ENCODE results near the gene S100A13. TPM values are rescaled to one million over a fixed set of nuclear protein-coding genes. Genes with fewer than 3 reads are reported as not detected.

S100A13 gene
- total RNA-seq, 1 experiment from 2014 or later = 155 TPM

DNA sequence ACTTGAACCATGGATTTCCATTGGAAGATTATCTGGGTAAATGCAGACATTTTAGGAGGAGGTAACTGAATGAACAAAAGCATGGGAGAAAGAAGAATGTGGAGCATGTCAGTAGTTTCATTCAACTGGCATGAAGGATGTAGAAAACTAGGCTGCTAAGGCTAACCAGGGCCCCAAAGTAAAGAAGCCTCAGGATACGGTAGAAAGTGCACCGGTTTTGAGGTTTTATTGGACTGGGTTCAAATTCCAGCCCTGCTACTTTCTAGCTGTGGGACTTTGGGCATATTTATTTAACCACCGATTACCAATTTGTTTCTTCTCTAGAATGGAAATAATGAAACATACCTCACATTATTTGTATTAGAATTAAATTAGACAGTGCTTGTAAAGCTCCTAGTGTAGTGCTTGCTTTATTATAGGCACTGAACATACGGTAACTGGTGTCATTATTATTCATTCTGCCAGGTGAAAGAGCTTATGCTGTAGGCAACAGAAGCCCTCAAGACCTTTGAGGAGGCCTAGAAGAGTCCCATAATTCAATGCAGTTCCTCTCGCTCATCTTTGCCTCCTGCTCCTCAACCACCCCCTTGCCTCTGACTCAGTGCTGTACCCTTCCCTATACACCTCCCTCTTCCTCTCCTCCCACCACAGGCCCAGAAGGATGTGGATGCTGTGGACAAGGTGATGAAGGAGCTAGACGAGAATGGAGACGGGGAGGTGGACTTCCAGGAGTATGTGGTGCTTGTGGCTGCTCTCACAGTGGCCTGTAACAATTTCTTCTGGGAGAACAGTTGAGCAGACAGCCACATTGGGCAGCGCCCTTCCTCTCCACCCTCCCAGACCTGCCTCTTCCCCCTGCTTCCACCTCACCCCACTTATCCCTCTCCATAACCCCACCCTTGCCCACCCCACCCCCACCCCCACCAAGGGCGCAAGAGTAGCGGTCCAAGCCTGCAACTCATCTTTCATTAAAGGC, 4.0 kb upstream of the S100A13 start:
- in situ Hi-C loops (cut with HindIII; ENCODE audit: low pct_unique_long_range_greater_than_20kb, low sequenced_read_pairs) = no loop called here
- DNase-seq (ENCODE audit: low read depth) = no peak

DNA sequence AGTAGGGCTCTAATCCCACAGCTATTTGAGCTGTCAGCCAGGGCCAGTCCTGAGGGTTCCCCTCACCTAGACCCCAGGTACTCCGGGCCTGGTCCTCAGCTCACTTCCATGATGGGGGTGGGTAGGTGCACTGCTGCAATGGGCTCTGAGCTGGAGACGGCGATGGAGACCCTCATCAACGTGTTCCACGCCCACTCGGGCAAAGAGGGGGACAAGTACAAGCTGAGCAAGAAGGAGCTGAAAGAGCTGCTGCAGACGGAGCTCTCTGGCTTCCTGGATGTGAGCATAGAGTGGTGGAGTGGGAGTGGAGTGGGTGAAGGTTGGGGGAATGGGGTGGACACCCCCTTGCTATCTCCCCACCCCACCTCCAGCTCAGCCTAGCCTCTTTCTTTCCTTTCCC, 3.1 kb upstream of the S100A13 start:
- in situ Hi-C loops (cut with HindIII; ENCODE audit: low pct_unique_long_range_greater_than_20kb, low sequenced_read_pairs) = no loop called here
- no peak for DNase-seq (ENCODE audit: low read depth)

DNA sequence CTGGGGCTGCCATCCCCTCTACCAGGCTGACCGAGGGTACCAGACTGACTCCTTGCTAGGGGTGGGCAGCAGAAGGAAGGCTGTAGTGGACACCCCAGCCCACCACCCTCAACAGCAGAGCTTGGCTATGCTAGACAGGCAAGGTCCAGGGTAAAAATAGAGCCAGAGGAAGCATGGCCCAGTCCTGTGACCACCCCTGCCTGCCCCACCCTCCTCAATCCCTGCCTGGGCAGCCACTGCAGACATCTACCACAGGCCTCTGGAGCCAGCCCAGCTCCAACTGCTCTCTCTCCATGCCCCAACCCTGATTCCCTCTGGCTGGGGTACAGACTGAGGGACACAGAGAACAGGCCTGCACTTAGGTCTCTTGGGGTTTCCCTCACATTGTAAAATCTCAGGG, 2.7 kb upstream of the S100A13 start:
- in situ Hi-C loops (cut with HindIII; ENCODE audit: low pct_unique_long_range_greater_than_20kb, low sequenced_read_pairs) = no loop called here

DNA sequence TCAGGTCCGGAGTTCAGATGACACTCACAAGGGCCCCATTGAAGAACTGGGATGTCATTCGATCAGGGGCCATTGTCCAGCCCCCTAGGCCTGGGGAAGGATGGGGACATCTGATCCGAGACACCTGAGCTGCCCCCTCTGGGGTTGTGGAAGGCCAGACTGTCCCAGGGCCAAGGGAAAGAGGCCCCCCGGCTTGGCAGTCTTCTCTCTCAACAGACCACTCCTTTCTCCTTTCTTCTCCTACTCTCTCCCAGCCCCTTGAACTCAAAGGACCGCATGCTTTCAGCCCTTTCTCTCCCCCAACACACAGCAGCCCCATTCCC, 2.0 kb upstream of the S100A13 start:
- DNase-seq (ENCODE audit: low read depth) = no peak
- in situ Hi-C loops (cut with HindIII; ENCODE audit: low pct_unique_long_range_greater_than_20kb, low sequenced_read_pairs) = no loop called here

More for the DNA sequence above, 2.7 kb upstream of the S100A13 start:
- no peak for DNase-seq (ENCODE audit: low read depth)

DNA sequence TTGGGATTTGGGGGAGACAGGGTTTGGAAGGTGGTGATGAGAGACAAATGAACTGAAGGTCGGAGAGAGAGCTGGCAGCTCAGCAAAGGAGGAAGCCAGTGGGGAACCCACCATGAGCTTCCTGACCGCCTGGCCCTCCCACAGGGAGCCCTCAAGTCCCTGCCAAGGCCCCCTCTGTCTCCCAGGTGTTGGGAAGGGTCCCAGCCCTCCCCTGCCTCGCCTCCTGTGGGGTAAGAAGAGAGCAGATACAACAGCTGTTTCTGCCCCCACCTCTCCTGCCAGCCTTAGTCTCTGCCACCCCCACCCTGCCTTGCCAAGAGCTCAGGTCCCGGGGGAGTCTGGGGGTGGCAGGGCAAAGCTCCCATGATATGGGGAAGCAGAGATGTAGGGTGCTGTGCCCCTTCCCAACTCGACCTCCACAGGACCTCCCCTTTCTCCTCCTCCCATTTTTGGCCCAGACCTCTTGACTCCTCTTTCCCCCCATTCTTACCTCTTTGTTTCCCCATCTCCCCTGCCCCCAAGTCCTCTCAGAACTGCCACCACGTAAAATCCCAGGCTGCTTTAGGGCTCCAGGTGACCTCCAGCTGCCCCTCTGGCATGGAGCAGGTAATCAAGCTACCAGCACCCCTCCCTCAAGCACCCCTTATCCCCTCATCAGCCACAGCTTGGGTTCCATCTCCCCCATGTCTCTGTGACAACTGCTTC, 1.5 kb upstream of the S100A13 start:
- no peak for DNase-seq (ENCODE audit: low read depth)
- in situ Hi-C loops (cut with HindIII; ENCODE audit: low pct_unique_long_range_greater_than_20kb, low sequenced_read_pairs) = no loop called here

DNA sequence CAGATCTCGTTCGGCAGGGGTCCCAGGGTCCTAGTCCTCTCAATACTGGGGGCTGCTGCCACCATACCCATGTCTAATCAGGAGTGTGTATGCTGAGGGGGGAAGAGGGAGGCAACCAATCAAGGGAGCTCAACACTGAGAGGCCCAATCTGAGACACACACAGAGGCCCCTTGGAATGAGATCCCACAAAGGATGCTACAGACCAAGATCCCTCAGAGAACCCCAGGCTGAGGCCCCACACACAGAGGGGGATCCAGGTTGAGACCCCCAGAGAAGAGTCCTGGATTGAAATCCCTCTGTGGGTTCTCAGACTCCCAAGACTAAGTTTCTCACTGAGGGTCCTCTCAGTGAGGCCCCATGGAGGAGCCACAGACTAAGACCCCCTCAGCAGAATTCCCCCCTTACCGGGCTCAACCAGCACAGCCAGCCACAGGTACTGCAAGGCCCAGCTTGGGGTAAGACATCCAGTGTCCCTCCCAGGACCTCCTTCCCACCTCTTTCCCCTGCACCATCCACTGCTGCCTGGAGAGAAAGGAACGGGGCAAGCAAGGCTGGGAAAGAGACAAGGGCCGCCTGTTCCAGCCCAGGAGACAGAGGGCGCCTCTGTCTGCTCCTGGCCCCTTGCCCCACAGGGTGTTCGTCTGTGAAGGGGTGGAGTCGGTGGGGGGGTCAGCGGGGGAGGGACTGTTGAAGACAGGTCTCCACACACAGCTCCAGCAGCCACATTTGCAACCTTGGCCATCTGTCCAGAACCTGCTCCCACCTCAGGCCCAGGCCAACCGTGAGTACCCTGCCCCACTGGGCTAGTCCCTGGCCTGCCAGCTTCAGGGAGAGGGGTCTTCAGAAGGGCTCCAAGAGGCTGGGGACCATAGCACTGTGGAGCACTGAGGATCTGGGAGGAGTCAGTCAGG, 666 bp upstream of the S100A13 start, which contains the start of gene S100A1:
Gene S100A1, plus strand, starts transcription at position 720 of the 912 bp plus-strand sequence. CDS start 2,088 bp downstream, outside the sequence.
- DNase-seq (ENCODE audit: low read depth) = no peak
- in situ Hi-C loops (cut with HindIII; ENCODE audit: low pct_unique_long_range_greater_than_20kb, low sequenced_read_pairs) = no loop called here

DNA sequence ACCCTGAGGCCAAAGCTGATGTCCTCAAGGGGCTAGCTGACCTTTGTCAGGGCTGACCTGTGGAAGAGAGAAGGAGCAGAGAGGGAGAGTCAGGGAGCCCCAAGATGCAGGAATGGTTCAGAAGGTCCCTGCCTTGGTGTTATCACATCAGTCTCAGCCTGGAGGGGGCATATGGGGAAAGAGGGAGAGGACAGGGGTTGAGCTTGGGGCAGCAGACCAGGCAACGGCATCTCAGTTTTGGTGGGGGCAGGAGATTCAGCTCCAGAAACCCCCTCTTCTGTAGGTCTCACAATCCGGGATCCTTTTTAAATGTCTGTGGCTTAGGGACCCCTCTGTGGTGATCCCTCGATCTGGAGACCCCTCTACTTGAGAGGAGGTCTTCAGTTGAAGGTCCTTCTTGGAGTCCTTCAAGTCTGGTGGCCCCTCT, 815 bp downstream of the S100A13 start:
- DNase-seq (ENCODE audit: low read depth) = no peak
- in situ Hi-C loops (cut with HindIII; ENCODE audit: low pct_unique_long_range_greater_than_20kb, low sequenced_read_pairs) = no loop called here

DNA sequence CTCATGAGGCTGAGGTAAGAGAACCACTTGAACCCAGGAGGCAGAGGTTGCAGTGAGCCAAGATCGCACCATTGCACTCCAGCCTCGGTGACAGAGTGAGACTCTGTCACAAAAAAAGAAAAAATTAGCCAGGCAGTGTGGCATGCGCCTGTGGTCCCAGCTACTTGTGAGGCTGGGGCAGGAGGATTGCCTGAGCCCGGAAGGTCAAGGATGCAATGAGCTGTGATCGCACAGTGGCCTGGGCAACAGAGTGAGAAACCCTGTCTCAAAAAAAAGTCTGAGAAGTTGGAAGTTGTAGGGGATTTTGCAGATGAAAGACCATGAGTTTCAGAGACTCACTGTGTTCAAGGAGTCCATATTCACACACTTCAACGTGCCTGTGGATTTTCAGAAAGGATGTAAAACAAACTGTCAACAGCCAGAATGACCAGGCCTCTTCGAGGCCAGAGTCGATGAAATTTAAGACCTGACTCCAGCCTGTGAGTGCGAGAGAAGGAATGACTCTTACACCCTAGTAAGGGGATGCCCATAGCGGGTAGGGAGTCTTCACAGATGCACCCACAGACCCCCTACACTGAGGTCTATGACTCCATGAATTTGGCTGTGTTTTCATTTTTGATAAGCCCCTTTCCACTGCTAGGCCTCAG, 2.2 kb downstream of the S100A13 start:
- in situ Hi-C loops (cut with HindIII; ENCODE audit: low pct_unique_long_range_greater_than_20kb, low sequenced_read_pairs) = no loop called here

DNA sequence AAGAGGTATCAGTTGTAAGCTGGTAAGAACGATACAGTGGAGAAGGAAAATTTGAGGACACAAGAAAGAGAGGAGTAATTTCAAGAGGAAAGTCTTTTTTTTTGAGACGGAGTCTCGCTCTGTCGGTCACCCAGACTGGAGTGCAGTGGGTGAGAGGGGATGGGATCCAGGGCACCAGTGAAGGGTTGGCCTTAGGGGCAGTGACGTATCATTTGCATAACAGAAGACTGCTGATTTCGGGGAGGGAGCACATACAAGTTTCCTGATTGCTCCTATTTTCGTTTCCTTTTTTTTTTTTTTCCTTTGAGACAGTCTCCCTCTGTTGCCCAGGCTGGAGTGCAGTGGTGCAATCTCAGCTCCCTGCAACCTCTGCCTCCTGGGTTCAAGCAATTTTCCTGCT, 4.2 kb downstream of the S100A13 start:
- in situ Hi-C loops (cut with HindIII; ENCODE audit: low pct_unique_long_range_greater_than_20kb, low sequenced_read_pairs) = no loop called here
- no peak for DNase-seq (ENCODE audit: low read depth)

More for the DNA sequence above, 2.2 kb downstream of the S100A13 start:
- DNase-seq (ENCODE audit: low read depth) = no peak

DNA sequence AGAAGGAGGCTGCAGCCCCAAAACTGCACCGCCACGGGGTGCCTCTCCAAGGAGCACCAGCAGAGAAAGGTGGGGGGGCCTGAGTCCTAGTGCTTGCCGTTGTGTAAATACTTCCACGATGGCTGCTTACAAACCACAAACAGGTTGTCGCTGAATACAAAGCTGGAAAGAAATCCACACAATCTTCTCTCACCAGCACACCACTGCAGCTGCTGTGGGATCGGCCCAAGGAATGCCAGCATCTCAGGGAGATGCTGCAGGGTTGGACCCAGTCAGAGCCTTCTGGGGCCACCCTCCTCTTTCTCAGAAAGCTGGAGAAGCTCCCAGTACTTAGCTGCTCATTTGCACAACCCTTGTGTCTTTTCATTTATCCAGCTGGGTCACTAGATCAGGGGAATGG, 8.1 kb downstream of the S100A13 start:
- in situ Hi-C loops (cut with HindIII; ENCODE audit: low pct_unique_long_range_greater_than_20kb, low sequenced_read_pairs) = no loop called here
- DNase-seq (ENCODE audit: low read depth) = no peak

DNA sequence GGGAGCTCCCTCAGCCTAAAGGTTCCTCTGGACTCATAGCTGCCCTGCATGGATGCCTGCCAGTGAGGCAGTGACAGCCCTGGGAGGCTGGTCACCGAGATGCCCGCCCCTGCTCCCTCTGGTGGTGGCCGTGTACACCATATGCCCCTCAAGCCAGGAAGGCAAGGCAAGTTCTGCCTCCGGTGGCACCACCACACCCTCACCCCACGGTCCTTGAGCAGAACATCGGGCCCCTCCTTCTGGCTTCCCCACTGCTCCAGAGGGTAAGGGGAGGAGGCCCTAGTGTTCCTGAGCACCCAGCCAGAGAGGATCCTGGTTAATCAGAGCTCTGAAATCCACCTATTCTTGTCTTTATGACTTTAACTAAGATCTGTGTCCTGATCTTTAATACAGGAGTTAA, 9.6 kb downstream of the S100A13 start:
- peak; percentile 67 for DNase-seq (ENCODE audit: low read depth)

DNA sequence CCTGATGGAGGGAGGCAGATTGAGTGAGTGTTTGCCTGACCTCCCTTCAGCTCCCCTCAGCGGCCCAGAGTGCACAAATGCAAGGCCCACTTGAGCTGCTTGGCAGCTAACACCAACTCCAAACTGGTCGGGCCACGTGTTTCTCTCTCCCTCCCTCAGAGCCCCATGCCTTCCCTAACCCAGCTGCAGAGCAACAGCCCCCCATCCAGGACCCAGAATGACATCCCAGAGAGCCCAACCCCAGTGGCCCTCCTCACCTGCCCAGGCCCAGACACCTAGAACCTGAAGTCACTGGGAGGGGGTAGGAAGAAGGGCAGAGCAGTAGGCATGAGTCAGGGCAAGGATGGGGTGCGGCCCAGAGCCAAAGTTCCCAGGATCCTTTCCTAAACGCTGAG, 10.4 kb downstream of the S100A13 start:
- DNase-seq (ENCODE audit: low read depth) = no peak
- in situ Hi-C loops (cut with HindIII; ENCODE audit: low pct_unique_long_range_greater_than_20kb, low sequenced_read_pairs) = no loop called here

More for the DNA sequence above, 9.6 kb downstream of the S100A13 start:
- in situ Hi-C loops (cut with HindIII; ENCODE audit: low pct_unique_long_range_greater_than_20kb, low sequenced_read_pairs) = no loop called here

DNA sequence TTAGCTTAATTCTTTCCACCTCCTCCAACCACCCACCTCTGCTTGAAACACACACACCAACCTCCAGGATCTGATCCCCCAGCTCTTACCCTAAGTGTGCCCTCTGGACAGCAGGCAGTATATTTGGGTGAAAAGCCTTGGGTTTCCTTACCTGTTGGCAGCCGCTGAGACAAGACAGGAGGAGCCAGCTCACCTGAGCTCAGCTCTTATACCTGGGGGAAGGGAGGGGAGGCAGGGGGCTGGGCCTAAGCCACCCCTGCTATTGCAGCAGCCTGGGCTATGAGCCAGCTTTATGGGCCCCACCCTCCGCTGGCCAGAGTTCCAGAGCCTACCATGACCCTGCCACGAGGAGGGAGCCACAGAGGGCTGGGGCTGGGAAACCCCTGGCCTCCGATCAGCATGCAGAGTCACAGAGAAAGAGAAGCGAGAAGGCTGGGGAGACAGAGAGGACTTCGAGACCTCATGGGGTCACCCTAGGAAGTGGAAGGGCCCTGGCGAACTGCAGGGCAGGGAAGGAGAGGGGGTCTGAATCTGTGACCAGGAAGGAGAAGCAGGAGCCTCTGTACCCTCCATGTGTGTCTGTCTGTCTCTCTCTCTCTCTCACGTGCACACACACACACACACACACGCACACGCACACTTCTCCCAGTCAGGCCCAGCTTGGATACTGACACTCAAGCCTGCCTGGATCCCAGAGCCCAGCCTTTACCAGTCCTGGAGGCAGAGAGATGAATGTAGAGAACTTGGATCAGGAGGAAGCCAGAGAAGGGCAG, 11.0 kb downstream of the S100A13 start, which contains the start of gene S100A14:
Gene S100A14, minus strand, starts transcription at position 182 of the 773 bp plus-strand sequence. CDS start 467 bp downstream, outside the sequence.
- in situ Hi-C loops (cut with HindIII; ENCODE audit: low pct_unique_long_range_greater_than_20kb, low sequenced_read_pairs) = no loop called here
- no peak for DNase-seq (ENCODE audit: low read depth)

DNA sequence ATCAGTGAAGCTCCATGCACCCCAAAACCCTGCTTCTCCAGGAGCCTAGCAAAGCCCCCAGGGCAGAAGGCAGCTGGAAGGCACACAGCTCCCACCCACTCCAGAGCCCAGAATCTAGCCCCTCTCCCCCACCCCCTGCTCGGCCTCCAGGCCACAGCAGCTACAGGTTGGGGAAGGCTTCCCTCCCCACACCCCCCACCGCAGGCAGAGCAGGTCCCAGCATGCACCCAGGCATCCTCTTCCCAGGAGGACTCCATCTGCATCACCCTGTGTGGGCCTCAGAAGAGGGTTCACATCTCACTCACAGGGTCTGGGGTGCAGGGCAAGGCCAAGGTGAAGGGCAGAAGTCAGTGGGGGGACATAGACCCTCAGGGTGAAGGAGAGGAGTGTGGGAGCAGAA, 11.9 kb downstream of the S100A13 start:
- in situ Hi-C loops (cut with HindIII; ENCODE audit: low pct_unique_long_range_greater_than_20kb, low sequenced_read_pairs) = no loop called here
- DNase-seq (ENCODE audit: low read depth) = no peak

DNA sequence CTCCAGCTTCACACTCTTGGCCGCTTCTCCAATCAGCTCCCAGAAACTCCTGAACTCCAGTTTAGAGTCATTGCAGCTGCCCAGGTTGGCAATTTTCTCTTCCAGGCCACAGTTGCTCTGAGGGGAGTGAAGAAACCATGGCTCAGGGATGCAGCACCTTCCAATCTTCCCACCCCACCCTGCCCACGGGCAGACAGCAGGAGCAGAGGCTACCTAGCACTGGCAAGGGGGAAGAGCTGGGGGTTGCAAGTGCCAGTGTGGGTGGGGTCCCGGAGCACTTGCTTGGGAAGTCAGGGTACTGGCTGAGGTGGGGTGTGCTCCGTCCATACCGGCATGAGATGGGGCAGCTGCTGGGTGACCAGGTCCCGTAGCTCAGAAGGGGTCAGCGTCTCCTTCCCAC, 12.4 kb downstream of the S100A13 start:
- in situ Hi-C loops (cut with HindIII; ENCODE audit: low pct_unique_long_range_greater_than_20kb, low sequenced_read_pairs) = no loop called here
- no peak for DNase-seq (ENCODE audit: low read depth)

DNA sequence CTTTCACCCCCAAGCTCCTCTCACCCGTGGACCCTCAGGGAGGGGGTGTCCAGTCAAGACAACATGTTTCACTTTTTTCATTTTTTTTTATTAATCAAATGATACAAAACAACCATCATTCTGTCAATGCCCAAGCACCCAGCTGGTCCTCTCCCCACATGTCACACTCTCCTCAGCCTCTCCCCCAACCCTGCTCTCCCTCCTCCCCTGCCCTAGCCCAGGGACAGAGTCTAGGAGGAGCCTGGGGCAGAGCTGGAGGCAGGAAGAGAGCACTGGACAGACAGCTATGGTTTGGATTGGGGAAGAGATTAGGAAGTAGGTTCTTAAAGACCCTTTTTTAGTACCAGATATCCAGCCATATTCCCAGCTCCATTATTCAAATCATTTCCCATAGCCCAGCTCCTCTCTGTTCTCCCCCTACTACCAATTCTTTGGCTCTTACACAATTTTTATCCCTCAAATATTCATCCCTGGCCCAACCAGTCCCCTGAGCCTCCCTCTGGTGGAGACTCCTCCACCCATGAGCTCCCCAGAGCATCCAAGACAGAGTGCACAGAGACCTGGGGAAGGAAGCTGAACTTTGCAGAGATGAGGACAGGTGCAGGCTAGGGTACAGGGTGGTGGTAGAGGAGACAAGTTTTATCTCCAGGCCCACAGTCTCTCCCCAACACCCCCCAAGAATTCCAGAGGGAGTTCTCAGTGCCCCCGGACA, 13.0 kb downstream of the S100A13 start:
- in situ Hi-C loops (cut with HindIII; ENCODE audit: low pct_unique_long_range_greater_than_20kb, low sequenced_read_pairs) = no loop called here
- no peak for DNase-seq (ENCODE audit: low read depth)

DNA sequence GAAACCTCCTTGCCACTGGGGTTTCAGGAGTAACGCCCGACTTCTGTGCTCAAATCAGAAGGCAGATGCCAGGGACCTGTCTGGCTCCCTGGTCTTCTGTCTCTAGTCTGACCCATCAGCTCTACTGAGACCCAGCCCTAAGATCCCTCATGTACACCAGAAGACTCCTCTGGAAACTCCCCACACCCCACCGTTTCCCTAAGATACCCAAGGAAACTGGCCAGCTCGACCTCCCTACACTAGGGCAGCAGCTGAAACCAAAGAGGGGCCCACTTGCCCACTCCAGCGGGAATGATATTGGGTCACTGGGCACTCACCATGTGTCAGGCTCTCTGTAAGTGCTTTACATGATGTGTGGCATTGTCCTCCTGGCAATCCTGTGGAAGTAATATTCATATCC, 13.9 kb downstream of the S100A13 start:
- DNase-seq (ENCODE audit: low read depth) = no peak
- in situ Hi-C loops (cut with HindIII; ENCODE audit: low pct_unique_long_range_greater_than_20kb, low sequenced_read_pairs) = no loop called here
